K562 (cell line): Measurements from ENCODE around the gene TOMM70. TPM values are rescaled to one million over a fixed set of nuclear protein-coding genes. Genes with fewer than 3 reads are reported as not detected.

ENCODE experiments used
- CREB1 ChIP-seq, 2 experiments: sonication (generic) in 1 of 2; formaldehyde crosslinking in 1 of 2; IDR thresholded peaks; 2 replicates each; pipeline versions ENCODE4 v1.6.1 to v1.8.0; 2012 to 2022; ENCODE audit warnings: inconsistent platforms in 1 of 2, mild to moderate bottlenecking in 1 of 2, missing genetic modification reagents in 1 of 2, moderate library complexity in 1 of 2
- CXXC5 ChIP-seq: fragments of 250-450 bp; sonication (Bioruptor Pico); IDR thresholded peaks from 2 replicates; pipeline ENCODE4 v1.8.0; 2022; ENCODE audit warnings: inconsistent platforms, mild to moderate bottlenecking, moderate library complexity
- GABPB2 ChIP-seq: fragments of 250-450 bp; sonication (Bioruptor Pico); conservative IDR thresholded peaks from 2 replicates; pipeline ENCODE4 v1.5.1; 2021; ENCODE audit warnings: mild to moderate bottlenecking
- KHSRP ChIP-seq: fragments of 450-650 bp; IDR thresholded peaks from 2 replicates; pipeline ENCODE4 v1.6.1; 2017
- MEF2D ChIP-seq: conservative IDR thresholded peaks from 2 replicates; pipeline ENCODE4 v1.6.1; 2016; ENCODE audit warnings: low read depth, missing genetic modification characterization, missing compliant biosample characterization
- MTA3 ChIP-seq: fragments of 450-650 bp; formaldehyde crosslinking; IDR thresholded peaks from 2 replicates; pipeline ENCODE4 v1.6.1; 2017; ENCODE audit warnings: mild to moderate bottlenecking, borderline replicate concordance
- OTX1 ChIP-seq: fragments of 450-650 bp; formaldehyde crosslinking; IDR thresholded peaks from 2 replicates; pipeline ENCODE4 v1.4.0; 2022; ENCODE audit warnings: mild to moderate bottlenecking
- POLR2H ChIP-seq: IDR thresholded peaks from 2 replicates; pipeline ENCODE4 v1.6.1; 2016; ENCODE audit warnings: missing genetic modification characterization, low read depth, mild to moderate bottlenecking, control low read depth, missing compliant biosample characterization, moderate library complexity
- SNIP1 ChIP-seq: fragments of 450-650 bp; IDR thresholded peaks from 2 replicates; pipeline ENCODE4 v1.7.1; 2017; ENCODE audit warnings: low read depth, mild to moderate bottlenecking
- ZC3H4 ChIP-seq: sonication (generic); formaldehyde crosslinking; IDR thresholded peaks from 2 replicates; pipeline ENCODE4 v1.9.0; 2021; ENCODE audit warnings: missing genetic modification reagents, borderline replicate concordance
- ZSCAN32 ChIP-seq: fragments of 450-650 bp; formaldehyde crosslinking; IDR thresholded peaks from 2 replicates; pipeline ENCODE4 v1.4.0; 2020; ENCODE audit warnings: mild to moderate bottlenecking, moderate library complexity
- polyA plus RNA-seq, 8 experiments: library from polyadenylated mRNA; depleted of rRNA in 4 of 8; stranded (reverse) in 5 of 8; unstranded in 3 of 8; fragments of >200 nt; fragmentation: Nextera tagmentation in 2 of 8; fragmentation: Illumina TruSeq in 1 of 8; extraction: Ambion mirVana in 2 of 8; extraction: Trizol in 1 of 8; gene quantifications; 2 replicates each; pipeline versions ENCODE4 v1.2.1 to v1.2.3, GENCODE V29; 2011 to 2014; ENCODE audit warnings: inconsistent platforms in 1 of 8, missing spikeins in 1 of 8
- total RNA-seq, 7 experiments: library from RNA; depleted of rRNA in 6 of 7; stranded (reverse); fragments of >200 nt in 6 of 7; fragmentation: Illumina TruSeq in 2 of 7; extraction: Trizol in 2 of 7; gene quantifications; 2 replicates each; pipeline versions ENCODE4 v1.2.1 to v1.2.3, GENCODE V29; 2011 to 2021; ENCODE audit warnings: low replicate concordance in 1 of 7
- TF ChIP-seq, protein P1 (sequence below): fragments of 250-450 bp; sonication (Bioruptor Pico); IDR thresholded peaks from 2 replicates; pipeline ENCODE4 v1.8.0; 2022; ENCODE audit warnings: inconsistent platforms
- TF ChIP-seq, protein P2 (sequence below): fragments of 450-650 bp; IDR thresholded peaks from 2 replicates; pipeline ENCODE4 v1.6.1; 2014; ENCODE audit warnings: low read depth, mild to moderate bottlenecking, moderate library complexity, borderline replicate concordance
- TF ChIP-seq, protein P3 (sequence below): sonication (generic); formaldehyde crosslinking; IDR thresholded peaks from 2 replicates; pipeline ENCODE4 v1.8.1; 2023; ENCODE audit warnings: mild to moderate bottlenecking, missing genetic modification reagents
- TF ChIP-seq, protein P4 (sequence below): fragments of 250-450 bp; sonication (Bioruptor Pico); IDR thresholded peaks from 2 replicates; pipeline ENCODE4 v1.9.0; 2021; ENCODE audit warnings: mild to moderate bottlenecking, inconsistent platforms
- TF ChIP-seq, protein P5 (sequence below): sonication (generic); formaldehyde crosslinking; IDR thresholded peaks from 2 replicates; pipeline ENCODE4 v1.8.0; 2022; ENCODE audit warnings: mild to moderate bottlenecking, low read depth, missing genetic modification reagents

Gene TOMM70
- total and polyA plus RNA-seq, 9 of the 15 experiments (the other 6 are each of a cell fraction or from before 2014, with no cell fraction given) = 17.5 to 75.6 (median 54.9) TPM

DNA sequence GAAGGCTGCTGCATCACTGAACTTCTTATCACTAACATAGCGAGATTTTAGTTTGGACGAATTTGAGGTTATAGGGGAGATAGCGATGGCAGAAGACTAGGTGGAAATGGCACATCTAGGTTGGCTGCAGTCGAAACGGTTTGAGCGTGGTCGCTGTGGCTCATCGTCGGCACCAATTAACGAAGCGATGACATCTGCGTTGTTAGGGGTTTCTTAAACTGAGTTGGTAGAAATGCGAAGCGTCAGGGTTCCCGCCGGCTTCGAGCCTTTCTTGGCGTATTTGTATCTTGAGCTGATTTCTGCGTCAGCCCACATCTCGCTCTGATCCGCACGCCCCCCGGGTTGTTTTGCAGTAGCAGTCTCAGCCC is 769 bp upstream of the TOMM70 start (continued):
- TF ChIP-seq POLR2H (tag) = peak; percentile 38; the same call in 1 of the 2 replicates
- TF ChIP-seq GABPB2 = no peak
- TF ChIP-seq MTA3 = no peak; the same call in 1 of the 2 replicates
- TF ChIP-seq, protein P1, sequence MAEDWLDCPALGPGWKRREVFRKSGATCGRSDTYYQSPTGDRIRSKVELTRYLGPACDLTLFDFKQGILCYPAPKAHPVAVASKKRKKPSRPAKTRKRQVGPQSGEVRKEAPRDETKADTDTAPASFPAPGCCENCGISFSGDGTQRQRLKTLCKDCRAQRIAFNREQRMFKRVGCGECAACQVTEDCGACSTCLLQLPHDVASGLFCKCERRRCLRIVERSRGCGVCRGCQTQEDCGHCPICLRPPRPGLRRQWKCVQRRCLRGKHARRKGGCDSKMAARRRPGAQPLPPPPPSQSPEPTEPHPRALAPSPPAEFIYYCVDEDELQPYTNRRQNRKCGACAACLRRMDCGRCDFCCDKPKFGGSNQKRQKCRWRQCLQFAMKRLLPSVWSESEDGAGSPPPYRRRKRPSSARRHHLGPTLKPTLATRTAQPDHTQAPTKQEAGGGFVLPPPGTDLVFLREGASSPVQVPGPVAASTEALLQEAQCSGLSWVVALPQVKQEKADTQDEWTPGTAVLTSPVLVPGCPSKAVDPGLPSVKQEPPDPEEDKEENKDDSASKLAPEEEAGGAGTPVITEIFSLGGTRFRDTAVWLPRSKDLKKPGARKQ (CRISPR knock-in tag) = no peak
- TF ChIP-seq CREB1 (IDR thresholded peaks at IDR 0.05) = 0 out of 2 replicates have a peak, but pooled peaks have one; percentile 4
- TF ChIP-seq CREB1 (CRISPR knock-in tag; IDR thresholded peaks at IDR 0.05) = no peak
- TF ChIP-seq, protein P2, sequence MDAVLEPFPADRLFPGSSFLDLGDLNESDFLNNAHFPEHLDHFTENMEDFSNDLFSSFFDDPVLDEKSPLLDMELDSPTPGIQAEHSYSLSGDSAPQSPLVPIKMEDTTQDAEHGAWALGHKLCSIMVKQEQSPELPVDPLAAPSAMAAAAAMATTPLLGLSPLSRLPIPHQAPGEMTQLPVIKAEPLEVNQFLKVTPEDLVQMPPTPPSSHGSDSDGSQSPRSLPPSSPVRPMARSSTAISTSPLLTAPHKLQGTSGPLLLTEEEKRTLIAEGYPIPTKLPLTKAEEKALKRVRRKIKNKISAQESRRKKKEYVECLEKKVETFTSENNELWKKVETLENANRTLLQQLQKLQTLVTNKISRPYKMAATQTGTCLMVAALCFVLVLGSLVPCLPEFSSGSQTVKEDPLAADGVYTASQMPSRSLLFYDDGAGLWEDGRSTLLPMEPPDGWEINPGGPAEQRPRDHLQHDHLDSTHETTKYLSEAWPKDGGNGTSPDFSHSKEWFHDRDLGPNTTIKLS = peak; percentile 91; the same call in 1 of the 2 replicates
- TF ChIP-seq OTX1 (CRISPR knock-in tag) = no peak
- TF ChIP-seq KHSRP = no peak
- TF ChIP-seq, protein P3, sequence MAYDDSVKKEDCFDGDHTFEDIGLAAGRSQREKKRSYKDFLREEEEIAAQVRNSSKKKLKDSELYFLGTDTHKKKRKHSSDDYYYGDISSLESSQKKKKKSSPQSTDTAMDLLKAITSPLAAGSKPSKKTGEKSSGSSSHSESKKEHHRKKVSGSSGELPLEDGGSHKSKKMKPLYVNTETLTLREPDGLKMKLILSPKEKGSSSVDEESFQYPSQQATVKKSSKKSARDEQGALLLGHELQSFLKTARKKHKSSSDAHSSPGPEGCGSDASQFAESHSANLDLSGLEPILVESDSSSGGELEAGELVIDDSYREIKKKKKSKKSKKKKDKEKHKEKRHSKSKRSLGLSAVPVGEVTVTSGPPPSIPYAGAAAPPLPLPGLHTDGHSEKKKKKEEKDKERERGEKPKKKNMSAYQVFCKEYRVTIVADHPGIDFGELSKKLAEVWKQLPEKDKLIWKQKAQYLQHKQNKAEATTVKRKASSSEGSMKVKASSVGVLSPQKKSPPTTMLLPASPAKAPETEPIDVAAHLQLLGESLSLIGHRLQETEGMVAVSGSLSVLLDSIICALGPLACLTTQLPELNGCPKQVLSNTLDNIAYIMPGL (CRISPR knock-in tag) = no peak
- TF ChIP-seq CXXC5 (CRISPR knock-in tag) = no peak
- 0 out of 2 replicates have a peak, but pooled peaks have one; percentile 43 for TF ChIP-seq ZC3H4 (CRISPR knock-in tag)
- TF ChIP-seq MEF2D (tag) = 0 out of 2 replicates have a peak, but pooled peaks have one; percentile 35
- TF ChIP-seq SNIP1 = no peak
- TF ChIP-seq ZSCAN32 = no peak
- TF ChIP-seq, protein P4, sequence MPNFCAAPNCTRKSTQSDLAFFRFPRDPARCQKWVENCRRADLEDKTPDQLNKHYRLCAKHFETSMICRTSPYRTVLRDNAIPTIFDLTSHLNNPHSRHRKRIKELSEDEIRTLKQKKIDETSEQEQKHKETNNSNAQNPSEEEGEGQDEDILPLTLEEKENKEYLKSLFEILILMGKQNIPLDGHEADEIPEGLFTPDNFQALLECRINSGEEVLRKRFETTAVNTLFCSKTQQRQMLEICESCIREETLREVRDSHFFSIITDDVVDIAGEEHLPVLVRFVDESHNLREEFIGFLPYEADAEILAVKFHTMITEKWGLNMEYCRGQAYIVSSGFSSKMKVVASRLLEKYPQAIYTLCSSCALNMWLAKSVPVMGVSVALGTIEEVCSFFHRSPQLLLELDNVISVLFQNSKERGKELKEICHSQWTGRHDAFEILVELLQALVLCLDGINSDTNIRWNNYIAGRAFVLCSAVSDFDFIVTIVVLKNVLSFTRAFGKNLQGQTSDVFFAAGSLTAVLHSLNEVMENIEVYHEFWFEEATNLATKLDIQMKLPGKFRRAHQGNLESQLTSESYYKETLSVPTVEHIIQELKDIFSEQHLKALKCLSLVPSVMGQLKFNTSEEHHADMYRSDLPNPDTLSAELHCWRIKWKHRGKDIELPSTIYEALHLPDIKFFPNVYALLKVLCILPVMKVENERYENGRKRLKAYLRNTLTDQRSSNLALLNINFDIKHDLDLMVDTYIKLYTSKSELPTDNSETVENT (CRISPR knock-in tag) = no peak
- TF ChIP-seq, protein P5, sequence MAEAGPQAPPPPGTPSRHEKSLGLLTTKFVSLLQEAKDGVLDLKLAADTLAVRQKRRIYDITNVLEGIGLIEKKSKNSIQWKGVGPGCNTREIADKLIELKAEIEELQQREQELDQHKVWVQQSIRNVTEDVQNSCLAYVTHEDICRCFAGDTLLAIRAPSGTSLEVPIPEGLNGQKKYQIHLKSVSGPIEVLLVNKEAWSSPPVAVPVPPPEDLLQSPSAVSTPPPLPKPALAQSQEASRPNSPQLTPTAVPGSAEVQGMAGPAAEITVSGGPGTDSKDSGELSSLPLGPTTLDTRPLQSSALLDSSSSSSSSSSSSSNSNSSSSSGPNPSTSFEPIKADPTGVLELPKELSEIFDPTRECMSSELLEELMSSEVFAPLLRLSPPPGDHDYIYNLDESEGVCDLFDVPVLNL (CRISPR knock-in tag) = no peak
